DND-41 (cell line): ENCODE measurements around the gene EGR1.

ENCODE experiments used
- EZH2 ChIP-seq: IDR thresholded peaks from 3 replicates; pipeline ENCODE4 v1.6.1; 2012; ENCODE audit warnings: borderline replicate concordance, low read depth, mild to moderate bottlenecking, moderate library complexity, low read length, inconsistent platforms; ENCODE audit not compliant: severe bottlenecking
- TF ChIP-seq, protein P1 (sequence below): IDR thresholded peaks from 2 replicates; pipeline ENCODE4 v1.5.1; 2012; ENCODE audit warnings: borderline replicate concordance, low read length, moderate library complexity, mild to moderate bottlenecking; ENCODE audit not compliant: poor library complexity, severe bottlenecking; ENCODE audit errors: extremely low read depth

DNA sequence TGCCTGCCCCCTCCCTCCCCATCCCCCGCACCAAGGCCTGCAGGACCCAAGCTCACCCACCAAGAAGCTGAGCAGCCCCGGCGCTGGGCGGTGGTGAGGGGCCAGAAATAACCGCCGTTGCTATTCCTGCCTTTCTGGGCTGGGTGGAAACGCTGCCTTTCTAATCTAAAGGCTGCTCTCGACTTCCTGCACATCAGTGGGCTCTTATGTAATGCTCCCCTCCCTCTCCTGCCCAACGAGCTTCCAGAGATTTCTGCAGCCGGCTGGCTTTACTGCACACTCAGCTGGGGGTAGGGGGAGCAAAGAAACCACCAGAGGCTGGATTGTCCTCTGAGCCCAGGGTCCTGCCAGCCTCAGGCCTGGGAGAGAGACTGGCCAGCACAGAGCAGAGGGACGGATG is 6.9 kb upstream of the EGR1 start:
- no peak for TF ChIP-seq EZH2
- TF ChIP-seq, protein P1, sequence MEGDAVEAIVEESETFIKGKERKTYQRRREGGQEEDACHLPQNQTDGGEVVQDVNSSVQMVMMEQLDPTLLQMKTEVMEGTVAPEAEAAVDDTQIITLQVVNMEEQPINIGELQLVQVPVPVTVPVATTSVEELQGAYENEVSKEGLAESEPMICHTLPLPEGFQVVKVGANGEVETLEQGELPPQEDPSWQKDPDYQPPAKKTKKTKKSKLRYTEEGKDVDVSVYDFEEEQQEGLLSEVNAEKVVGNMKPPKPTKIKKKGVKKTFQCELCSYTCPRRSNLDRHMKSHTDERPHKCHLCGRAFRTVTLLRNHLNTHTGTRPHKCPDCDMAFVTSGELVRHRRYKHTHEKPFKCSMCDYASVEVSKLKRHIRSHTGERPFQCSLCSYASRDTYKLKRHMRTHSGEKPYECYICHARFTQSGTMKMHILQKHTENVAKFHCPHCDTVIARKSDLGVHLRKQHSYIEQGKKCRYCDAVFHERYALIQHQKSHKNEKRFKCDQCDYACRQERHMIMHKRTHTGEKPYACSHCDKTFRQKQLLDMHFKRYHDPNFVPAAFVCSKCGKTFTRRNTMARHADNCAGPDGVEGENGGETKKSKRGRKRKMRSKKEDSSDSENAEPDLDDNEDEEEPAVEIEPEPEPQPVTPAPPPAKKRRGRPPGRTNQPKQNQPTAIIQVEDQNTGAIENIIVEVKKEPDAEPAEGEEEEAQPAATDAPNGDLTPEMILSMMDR = no peak
